ENCODE data around the gene MSANTD4.

GRCh38 chr11:106063009-106063408 lies 41.0 kb upstream of the MSANTD4 start:
- TF ChIP-seq CTCF (IDR thresholded peaks at IDR 0.05) (no peak), POLR2A (IDR thresholded peaks at IDR 0.05) (no peak)
